Esophagus muscularis mucosa (tissue), 3 donors: ENCODE measurements around the gene TMTC3.

ENCODE experiments used
- CTCF ChIP-seq, 3 experiments: fragments of 200-600 bp in 2 of 3; fragments of 450-650 bp in 1 of 3; sonication (generic) in 2 of 3; IDR thresholded peaks; one replicate each; pipeline ENCODE4 v1.5.1; 2017 to 2019; ENCODE audit warnings: antibody characterized with exemption in 3 of 3, mild to moderate bottlenecking in 2 of 3, moderate library complexity in 1 of 3
- POLR2AphosphoS5 ChIP-seq, 2 donors: sonication (generic); formaldehyde crosslinking; IDR thresholded peaks; one replicate each; pipeline ENCODE4 v1.6.1; 2017; ENCODE audit warnings: antibody characterized with exemption in 2 of 2

- no peak for TF ChIP-seq CTCF (IDR thresholded peaks at IDR 0.05)
- no peak for TF ChIP-seq POLR2AphosphoS5 (IDR thresholded peaks at IDR 0.05)
Measured at GRCh38 chr12:88200029-88200428, 57.9 kb downstream of the TMTC3 start.
